GM23338 (cell line): ENCODE data around the gene EXOSC3.

Source experiments
- CTCF ChIP-seq, 2 experiments: fragments of 200-600 bp in 1 of 2; sonication (generic) in 1 of 2; conservative IDR thresholded peaks; 2 replicates each; pipeline versions ENCODE4 v1.5.1 to v1.6.1; 2016 to 2017; ENCODE audit warnings: antibody characterized with exemption in 2 of 2, low read depth in 2 of 2, mild to moderate bottlenecking in 2 of 2, moderate library complexity in 1 of 2
- EZH2 ChIP-seq: fragments of 200-600 bp; sonication (generic); IDR thresholded peaks from one replicate; pipeline ENCODE4 v1.8.0; 2017; ENCODE audit warnings: antibody characterized with exemption, mild to moderate bottlenecking, low read depth; ENCODE audit not compliant: unreplicated experiment
- JUNB ChIP-seq: IDR thresholded peaks from one replicate; pipeline ENCODE4 v1.6.1; 2016; ENCODE audit warnings: antibody characterized with exemption; ENCODE audit not compliant: unreplicated experiment

GRCh38 chr9:37745970-37746369 is 38.9 kb downstream of the EXOSC3 start:
- TF ChIP-seq CTCF (conservative IDR thresholded peaks at IDR 0.05; ENCODE audit: low read depth in 2 of 2): no peak
- TF ChIP-seq JUNB: no peak
- no peak for TF ChIP-seq EZH2
